Uterus (tissue), 2 donors: Measurements from ENCODE around the gene TMEM109.

Experiments
- CTCF ChIP-seq, 4 experiments: fragments of 200-600 bp in 2 of 4; fragments of 450-650 bp in 2 of 4; sonication (generic) in 2 of 4; IDR thresholded peaks; one replicate each; pipeline ENCODE4 v1.5.1; 2016 to 2019; ENCODE audit warnings: antibody characterized with exemption in 4 of 4, mild to moderate bottlenecking in 2 of 4, moderate library complexity in 1 of 4
- POLR2A ChIP-seq, 2 donors: fragments of 450-650 bp; IDR thresholded peaks; one replicate each; pipeline ENCODE4 v1.6.1; 2016; ENCODE audit warnings: antibody characterized with exemption in 2 of 2, mild to moderate bottlenecking in 1 of 2, moderate library complexity in 1 of 2

GRCh38 chr11:60932605-60933356 is 18.8 kb downstream of the TMEM109 start:
- TF ChIP-seq CTCF (IDR thresholded peaks at IDR 0.05) (no peak), POLR2A (IDR thresholded peaks at IDR 0.05) (no peak)
